ENCODE measurements around the gene LRP2BP.

The LRP2BP gene

DNA sequence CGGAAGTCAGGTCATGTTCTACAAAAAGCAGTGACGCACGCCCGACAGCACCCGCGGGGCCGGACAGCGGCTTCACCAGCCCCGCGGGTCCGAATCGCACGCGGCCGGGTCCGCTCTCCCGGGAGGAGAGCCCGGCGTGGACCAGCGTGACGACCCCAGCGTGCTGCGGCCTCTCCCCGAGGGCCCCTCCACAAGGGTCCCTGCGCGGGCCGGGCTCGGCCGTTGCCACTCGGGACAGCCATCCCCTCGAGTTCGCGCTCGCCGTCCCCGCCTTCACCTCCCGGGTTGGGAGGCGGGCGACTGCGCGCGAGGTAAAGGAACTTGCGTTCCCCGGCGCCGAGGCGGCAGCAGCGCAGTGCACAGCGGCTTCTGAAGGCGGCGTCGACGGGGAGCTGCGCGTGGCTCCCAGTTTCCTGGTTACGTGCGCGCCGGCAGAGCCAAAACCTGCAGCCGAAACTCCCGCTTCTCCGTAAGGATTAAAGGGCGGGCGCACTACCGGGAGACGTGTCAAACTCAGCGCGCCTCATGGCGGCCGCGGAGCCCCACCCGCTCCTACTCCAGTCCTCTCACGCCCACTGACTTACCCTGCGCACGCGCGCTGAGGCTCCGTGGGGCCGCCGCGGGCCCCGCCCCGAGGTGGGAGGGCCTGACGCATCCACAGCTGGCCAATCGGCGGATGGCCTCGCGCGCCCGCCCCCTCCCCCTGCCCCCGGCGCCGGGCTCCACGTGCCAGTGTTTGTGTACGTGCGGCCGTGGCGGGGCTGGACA is 416 bp upstream of the LRP2BP start:
- Histone ChIP-seq H3K4me3 (peak overlapping the region; percentile 94), H3K27ac (peak overlapping the region; percentile 100)
- peak; percentile 98 for DNase-seq (ENCODE audit: low spot score)
- TF ChIP-seq CTCF (IDR thresholded peaks at IDR 0.05) = no peak

DNA sequence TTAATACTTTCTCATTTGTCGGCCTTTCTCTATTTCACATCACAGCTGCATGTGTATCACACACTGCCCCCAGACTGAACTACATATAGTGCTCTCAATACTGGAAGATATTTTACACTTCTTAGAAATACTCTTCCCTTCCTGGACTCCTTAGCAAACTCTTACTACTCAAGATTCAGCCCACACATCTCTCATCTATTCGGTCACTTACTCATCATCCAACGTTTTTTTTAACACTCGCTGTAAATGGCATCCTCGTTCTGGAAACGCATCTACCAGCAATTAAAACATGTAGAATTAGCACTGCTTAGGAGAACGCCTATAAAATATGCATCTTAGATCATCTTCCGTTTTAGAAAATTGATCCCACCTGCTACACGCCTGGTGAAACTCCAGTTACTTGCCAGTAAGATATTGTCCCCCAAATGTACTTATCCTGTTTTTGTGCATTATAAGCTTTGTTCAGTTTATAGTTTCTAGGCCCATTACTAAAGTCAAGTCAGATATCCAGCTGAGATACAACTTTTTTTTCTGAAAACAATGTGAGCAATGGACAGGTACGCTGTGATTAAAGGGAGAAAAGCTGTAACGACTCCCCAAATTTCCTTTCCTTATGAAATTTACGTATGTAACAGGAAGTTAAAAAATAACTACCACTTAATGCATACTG is 1.0 kb downstream of the LRP2BP start:
- DNase-seq (ENCODE audit: low spot score) = no peak

DNA sequence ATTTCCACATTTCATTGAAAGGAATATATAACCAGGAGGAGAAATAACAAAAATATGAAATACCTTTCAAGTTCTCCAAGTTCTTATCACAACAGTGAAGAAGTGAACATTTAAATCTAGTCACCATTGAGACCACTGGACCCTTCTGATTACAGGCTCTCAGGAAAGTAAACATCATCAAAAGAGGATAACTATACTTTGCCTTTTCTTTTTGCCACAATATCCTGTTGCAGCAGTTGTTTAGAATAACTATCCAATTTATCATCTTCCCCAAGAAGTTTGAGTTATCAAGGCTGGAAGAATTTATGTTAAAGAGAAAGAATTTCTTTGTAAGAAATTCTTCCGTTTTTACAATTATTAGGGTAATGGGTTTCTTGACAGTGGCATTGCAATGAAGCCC is 3.6 kb downstream of the LRP2BP start:
- H3K4me3 ChIP-seq = no peak overlapping the region
- no peak for TF ChIP-seq CTCF (IDR thresholded peaks at IDR 0.05)
- no peak overlapping the region for H3K27ac ChIP-seq
- DNase-seq (ENCODE audit: low spot score) = no peak

More for the DNA sequence above, 1.0 kb downstream of the LRP2BP start:
- Histone ChIP-seq H3K27ac (peak overlapping the region in 1 of 2 donors; percentile 100), H3K4me3 (peak overlapping the region; percentile 94)
- TF ChIP-seq CTCF (IDR thresholded peaks at IDR 0.05) = no peak

GRCh38 chr4:185390941-185391340 is 4.8 kb downstream of the LRP2BP start:
- H3K4me3 ChIP-seq = no peak overlapping the region
- TF ChIP-seq CTCF (IDR thresholded peaks at IDR 0.05) = no peak
- no peak overlapping the region for H3K27ac ChIP-seq
- DNase-seq (ENCODE audit: low spot score) = no peak

- no peak for TF ChIP-seq CTCF (IDR thresholded peaks at IDR 0.05)
- H3K4me3 ChIP-seq = no peak overlapping the region
These were observed 7.8 kb downstream of the LRP2BP start for GRCh38 chr4:185387957-185388356.

GRCh38 chr4:185384930-185385331 is 10.8 kb downstream of the LRP2BP start:
- Histone ChIP-seq H3K4me3 (no peak overlapping the region), H3K27ac (no peak overlapping the region)
- no peak for DNase-seq (ENCODE audit: low spot score)
- no peak for TF ChIP-seq CTCF (IDR thresholded peaks at IDR 0.05)

More at GRCh38 chr4:185387957-185388356, 7.8 kb downstream of the LRP2BP start:
- H3K27ac ChIP-seq = no peak overlapping the region
- no peak for DNase-seq (ENCODE audit: low spot score)

DNA sequence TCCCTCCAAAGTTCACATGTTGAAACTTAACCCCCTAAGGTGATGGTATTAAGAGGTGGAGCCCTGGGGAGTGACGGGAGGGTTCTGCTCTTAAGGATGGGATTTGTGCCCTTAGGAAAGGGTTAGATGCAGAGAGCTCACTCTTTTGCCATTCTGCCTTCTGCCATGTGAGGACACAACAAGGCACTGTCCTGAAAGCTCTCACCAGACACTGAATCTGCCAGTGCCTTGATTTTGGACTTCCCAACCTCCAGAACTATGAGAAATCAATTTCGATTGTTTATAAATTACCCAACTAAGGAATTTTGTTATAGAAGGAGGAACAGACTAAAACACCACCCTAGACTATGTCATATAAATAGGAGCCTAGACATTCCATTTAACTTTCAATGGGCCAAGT is 11.7 kb downstream of the LRP2BP start:
- no peak for TF ChIP-seq CTCF (IDR thresholded peaks at IDR 0.05)
- DNase-seq (ENCODE audit: low spot score) = no peak
- Histone ChIP-seq H3K27ac (no peak overlapping the region), H3K4me3 (no peak overlapping the region)
